Measurements from ENCODE around the gene RASGRF1.

DNA sequence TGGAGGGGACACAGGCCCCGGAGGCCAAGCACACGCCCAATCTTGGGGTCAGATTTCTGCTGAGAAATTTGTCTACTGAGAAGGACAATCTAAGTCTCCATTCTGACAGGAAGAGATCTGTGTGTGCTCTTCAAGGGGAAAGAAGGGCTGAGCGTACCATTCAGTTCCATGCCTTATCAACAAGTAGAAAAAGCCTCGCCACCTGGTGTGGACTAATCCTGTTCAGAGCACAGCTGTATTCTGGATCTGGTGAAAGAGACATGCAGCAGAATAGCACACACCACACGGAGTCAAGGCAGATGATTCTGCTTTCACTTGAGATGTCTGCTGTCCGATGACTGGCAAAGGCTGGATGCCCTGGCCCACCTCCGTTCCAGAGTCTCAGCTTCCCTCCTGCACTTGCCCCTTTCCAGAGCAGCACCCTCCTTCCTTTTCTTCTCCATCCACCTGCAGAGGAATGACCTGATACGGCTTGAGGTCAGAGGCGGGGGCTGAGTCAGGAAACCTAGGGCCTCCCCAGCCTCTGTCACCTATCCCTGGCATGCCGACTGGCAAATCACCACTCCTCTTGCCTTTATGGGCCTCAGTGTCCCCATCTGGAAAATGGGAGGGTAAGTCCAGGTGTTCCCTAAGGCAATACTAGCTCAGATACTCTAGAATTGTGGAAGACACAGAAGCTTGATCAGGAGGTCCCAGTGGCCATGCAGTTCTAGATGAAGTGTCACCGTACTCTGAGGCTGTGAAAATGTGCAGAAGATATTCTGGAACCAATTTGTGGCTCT is 108.9 kb downstream of the RASGRF1 start:
- TF ChIP-seq, protein P1, sequence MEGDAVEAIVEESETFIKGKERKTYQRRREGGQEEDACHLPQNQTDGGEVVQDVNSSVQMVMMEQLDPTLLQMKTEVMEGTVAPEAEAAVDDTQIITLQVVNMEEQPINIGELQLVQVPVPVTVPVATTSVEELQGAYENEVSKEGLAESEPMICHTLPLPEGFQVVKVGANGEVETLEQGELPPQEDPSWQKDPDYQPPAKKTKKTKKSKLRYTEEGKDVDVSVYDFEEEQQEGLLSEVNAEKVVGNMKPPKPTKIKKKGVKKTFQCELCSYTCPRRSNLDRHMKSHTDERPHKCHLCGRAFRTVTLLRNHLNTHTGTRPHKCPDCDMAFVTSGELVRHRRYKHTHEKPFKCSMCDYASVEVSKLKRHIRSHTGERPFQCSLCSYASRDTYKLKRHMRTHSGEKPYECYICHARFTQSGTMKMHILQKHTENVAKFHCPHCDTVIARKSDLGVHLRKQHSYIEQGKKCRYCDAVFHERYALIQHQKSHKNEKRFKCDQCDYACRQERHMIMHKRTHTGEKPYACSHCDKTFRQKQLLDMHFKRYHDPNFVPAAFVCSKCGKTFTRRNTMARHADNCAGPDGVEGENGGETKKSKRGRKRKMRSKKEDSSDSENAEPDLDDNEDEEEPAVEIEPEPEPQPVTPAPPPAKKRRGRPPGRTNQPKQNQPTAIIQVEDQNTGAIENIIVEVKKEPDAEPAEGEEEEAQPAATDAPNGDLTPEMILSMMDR (IDR thresholded peaks at IDR 0.05), result no peak
- no peak for TF ChIP-seq POLR2A (IDR thresholded peaks at IDR 0.05)
